Fibroblast of mammary gland (primary cell): ENCODE data around the gene FMN1.
"Not testable (repeated sequence)": the region's sequence is repeated elsewhere in the genome, so short reads cannot be mapped to it uniquely, and the experiment has no call there.

Experiments
- DNase-seq: peaks from one replicate; pipeline ENCODE4 v3.0.0-alpha.2; 2010; ENCODE audit warnings: low read depth
- H3K4me3 ChIP-seq: 2 replicates; pipeline ENCODE4 v1.5.1; 2011; ENCODE audit warnings: low read depth, mild to moderate bottlenecking, low read length, moderate library complexity; ENCODE audit not compliant: control insufficient read depth
- TF ChIP-seq, protein P1 (sequence below): conservative IDR thresholded peaks from 2 replicates; pipeline ENCODE4 v1.5.1; 2011; ENCODE audit warnings: low read depth, low read length, inconsistent platforms; ENCODE audit not compliant: control insufficient read depth, insufficient read depth

FMN1 gene

DNA sequence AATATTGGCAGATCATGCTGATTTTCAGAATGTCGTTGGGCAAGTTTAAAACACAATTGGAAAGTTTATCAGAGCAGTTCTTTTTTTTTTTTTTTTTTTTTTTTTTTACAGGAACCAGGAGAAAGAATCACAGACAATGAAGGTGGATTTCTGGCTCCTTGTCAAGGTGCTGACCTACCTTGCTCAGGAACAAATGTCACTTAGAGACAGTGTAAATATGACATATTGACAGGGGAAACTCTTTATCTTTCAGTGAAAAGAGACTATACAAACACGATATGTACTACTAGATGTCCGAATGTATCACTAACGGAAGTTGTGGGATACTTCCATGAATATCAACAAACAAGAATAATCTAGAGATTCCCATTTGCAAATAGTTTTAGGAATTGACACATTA is 237.3 kb downstream of the FMN1 start:
- TF ChIP-seq, protein P1, sequence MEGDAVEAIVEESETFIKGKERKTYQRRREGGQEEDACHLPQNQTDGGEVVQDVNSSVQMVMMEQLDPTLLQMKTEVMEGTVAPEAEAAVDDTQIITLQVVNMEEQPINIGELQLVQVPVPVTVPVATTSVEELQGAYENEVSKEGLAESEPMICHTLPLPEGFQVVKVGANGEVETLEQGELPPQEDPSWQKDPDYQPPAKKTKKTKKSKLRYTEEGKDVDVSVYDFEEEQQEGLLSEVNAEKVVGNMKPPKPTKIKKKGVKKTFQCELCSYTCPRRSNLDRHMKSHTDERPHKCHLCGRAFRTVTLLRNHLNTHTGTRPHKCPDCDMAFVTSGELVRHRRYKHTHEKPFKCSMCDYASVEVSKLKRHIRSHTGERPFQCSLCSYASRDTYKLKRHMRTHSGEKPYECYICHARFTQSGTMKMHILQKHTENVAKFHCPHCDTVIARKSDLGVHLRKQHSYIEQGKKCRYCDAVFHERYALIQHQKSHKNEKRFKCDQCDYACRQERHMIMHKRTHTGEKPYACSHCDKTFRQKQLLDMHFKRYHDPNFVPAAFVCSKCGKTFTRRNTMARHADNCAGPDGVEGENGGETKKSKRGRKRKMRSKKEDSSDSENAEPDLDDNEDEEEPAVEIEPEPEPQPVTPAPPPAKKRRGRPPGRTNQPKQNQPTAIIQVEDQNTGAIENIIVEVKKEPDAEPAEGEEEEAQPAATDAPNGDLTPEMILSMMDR = no peak
- no peak for DNase-seq
- no peak overlapping the region for H3K4me3 ChIP-seq

DNA sequence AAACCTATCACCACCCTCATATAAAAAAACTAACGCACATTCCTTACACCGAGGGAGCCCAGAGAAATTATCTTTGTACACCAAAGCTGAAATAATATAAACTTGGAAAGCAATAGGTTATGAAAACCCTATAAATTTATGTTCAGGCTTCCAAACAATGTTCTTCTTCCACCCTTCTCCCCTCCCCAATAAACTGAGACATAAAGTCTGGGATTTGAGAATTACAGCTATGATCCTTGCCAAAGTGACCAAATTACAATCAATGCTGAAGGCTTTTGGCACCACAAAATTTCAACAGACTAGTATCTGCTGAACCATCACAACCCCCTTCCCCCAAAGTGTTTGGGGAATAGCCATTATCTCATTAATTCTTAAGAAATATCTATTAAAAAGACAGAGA is 237.8 kb downstream of the FMN1 start:
- TF ChIP-seq, protein P1 = no peak
- H3K4me3 ChIP-seq = no peak overlapping the region
- no peak for DNase-seq

DNA sequence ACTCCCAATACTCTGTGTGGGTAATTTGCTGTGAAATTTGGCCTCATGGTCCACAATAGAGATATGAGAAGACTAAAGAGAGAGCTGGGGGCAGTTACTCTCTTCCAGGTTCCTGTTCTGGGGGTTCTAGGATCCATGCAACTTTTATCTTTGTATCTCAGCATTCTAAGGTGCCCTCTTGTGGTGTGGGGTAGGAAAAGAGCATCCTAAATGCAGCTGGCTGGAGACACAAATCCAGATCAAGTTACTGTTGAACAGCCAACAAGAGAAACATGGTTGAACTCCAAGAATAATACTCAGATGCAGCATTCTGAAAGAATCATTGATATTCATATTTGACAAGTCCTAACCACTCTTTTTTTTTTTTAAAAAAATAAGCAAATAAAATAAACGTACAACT is 238.5 kb downstream of the FMN1 start:
- H3K4me3 ChIP-seq = no peak overlapping the region
- TF ChIP-seq, protein P1 = peak; percentile 83
- DNase-seq = peak; percentile 86

DNA sequence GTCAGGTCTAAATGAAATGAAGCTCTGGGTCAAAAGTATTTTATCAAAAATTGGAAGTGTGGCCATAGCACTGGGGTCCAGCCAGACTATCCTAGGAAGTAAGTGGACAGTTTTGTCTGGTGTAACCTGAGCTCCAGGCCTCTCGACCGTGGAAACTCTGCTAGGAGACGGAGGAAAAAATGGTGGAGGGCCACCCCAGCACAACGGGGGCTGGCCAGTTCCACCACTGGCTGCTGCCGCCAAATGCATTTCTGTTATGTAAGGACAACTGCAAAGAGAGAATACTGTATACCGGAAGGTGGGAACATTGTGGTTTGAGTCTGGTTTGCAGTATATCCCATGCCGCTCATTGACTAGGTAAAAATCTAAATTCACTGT is 241.0 kb downstream of the FMN1 start:
- H3K4me3 ChIP-seq = no peak overlapping the region
- TF ChIP-seq, protein P1 = no peak
- DNase-seq = no peak

DNA sequence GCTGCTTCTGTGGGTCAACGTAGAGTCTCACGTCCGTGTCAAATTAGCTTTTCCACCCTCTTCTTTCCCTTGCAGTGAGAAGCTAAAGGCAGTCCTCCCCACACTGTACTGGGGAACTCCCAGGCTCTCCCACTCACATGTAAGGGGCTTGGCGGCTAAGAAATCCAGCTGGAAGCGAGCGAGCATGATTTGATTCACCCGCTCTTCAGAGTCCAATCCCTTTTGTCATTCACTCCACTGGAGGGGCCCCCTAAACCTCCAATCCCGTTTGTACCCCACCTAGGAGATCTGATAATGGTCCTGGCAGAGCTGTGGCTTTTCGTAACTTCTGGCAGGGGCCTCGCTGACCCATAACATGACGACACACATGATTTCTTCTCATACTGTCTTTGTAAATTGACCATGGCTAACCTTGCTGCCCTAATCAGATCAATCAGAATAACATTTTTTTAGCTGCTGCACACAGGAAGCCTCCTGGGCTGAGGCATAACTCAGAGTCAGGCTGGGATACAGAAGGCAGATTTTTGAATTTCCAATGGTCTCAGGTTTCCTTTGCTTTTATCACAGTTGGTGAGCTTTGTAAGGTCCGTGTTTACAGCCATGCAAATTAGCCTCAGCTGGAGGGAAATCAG is 241.5 kb downstream of the FMN1 start:
- TF ChIP-seq, protein P1 = no peak
- no peak overlapping the region for H3K4me3 ChIP-seq
- peak; percentile 47 for DNase-seq

DNA sequence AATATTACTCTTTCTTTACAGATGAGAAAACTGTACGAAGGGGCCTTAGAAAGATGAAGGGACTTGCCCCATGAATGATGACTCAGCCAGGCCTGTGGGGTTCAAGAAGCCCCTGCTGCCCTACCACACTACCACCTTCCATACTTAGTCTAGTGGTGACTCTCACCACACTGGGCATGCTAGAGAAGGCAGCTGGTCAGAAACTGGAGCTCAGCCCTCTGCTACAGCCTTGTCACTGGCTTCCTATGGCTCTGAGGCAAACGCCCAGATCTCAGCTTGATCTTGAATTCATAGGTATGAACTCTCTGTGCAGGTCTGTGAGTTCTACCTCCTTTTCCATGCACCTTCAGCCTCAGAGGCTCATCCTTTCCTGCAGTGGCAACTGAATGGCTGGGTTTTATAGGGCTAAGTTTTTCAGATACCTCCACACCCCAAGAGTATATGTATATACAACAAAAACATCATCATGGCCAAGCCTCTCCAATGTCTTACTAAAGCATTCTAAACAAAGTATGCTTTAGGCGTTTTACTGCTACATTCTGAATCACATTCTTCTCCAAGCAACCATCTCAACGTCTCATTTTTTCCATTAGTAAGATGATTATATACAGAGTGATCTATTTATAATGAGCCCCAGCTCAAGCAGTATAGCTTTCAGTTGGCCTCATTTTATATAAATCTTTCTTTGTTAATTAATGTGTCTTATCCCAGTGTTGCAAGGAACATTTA is 242.6 kb downstream of the FMN1 start:
- TF ChIP-seq, protein P1 = no peak
- DNase-seq = no peak
- H3K4me3 ChIP-seq = no peak overlapping the region

DNA sequence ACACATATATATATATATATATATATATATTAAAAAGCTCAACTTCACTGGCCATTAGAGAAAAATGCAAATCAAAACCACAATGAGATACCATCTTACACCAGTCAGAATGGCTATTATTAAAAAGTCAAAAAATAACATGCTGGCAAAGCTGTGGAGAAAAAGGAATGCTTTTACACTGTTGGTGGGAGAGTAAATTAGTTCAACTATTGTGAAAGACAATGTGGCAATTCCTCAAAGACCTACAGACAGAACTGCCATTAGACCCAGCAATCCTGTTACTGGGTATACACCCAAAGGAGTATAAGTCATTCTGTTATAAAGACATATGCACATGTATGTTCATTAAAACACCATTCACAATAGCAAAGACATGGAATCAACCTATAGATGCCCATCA is 244.5 kb downstream of the FMN1 start:
- not testable (repeated sequence) for DNase-seq, H3K4me3 ChIP-seq
